ENCODE results near the gene PIWIL1. TPM values are rescaled to one million over a fixed set of nuclear protein-coding genes. Genes with fewer than 3 reads are reported as not detected.

PIWIL1 gene
- polyA plus RNA-seq, 2 of the 4 experiments (the other 2 are of a cell fraction): not detected

- Histone ChIP-seq H3K27ac (no peak overlapping the region), H3K4me3 (no peak overlapping the region), H3K4me2 (no peak overlapping the region), H3K4me1 (no peaks in the 10 kb centered on the region), H3K9me3 (no peaks in the 10 kb centered on the region; the same call in 1 of the 3 replicates)
- ChIA-PET CTCF (no interaction called here), POLR2A (no interaction called here)
- FAIRE-seq (no peak), DNase-seq (ENCODE audit: low read depth in 1 of 2, low spot score in 1 of 2) (no peak), ATAC-seq (no peak)
- 49% methylated on average over 8 of the region's 8 CpGs for WGBS (ENCODE audit: missing lambda C conversion rate)
- no peak for TF ChIP-seq HDAC2 (IDR thresholded peaks at IDR 0.05)
- TF ChIP-seq CBX2 (IDR thresholded peaks at IDR 0.05; ENCODE audit: borderline replicate concordance, low read depth): no peak
- no peak for TF ChIP-seq EHF (CRISPR knock-in tag; IDR thresholded peaks at IDR 0.05)
- TF ChIP-seq RARB (CRISPR knock-in tag; IDR thresholded peaks at IDR 0.05): no peak
- TF ChIP-seq ZC3H11A (IDR thresholded peaks at IDR 0.05): no peak
- no peak for TF ChIP-seq HMGXB4 (CRISPR knock-in tag; IDR thresholded peaks at IDR 0.05; ENCODE audit: borderline replicate concordance)
Measured at GRCh38 chr12:130342442-130342841, 4.8 kb downstream of the PIWIL1 start.

- ChIA-PET POLR2A (no interaction called here), CTCF (no interaction called here)
- no peak for DNase-seq (ENCODE audit: low read depth in 1 of 2, low spot score in 1 of 2)
- no peak overlapping the region for H3K4me3 ChIP-seq
- 69% methylated on average over 5 of the region's 5 CpGs for WGBS (ENCODE audit: missing lambda C conversion rate)
- no peaks in the 10 kb centered on the region for H3K4me1 ChIP-seq
- no peak for ATAC-seq
- no peak for TF ChIP-seq RNF2 (IDR thresholded peaks at IDR 0.05; ENCODE audit: borderline replicate concordance, low read depth)
- no peak for TF ChIP-seq JUNB (IDR thresholded peaks at IDR 0.05)
- no peak for TF ChIP-seq ZC3H11A (IDR thresholded peaks at IDR 0.05)
- TF ChIP-seq CHD4 (IDR thresholded peaks at IDR 0.05; ENCODE audit: borderline replicate concordance): no peak
- TF ChIP-seq CHD2 (IDR thresholded peaks at IDR 0.05; ENCODE audit: low read length, partially characterized antibody): no peak
- no peak for TF ChIP-seq ELK1 (IDR thresholded peaks at IDR 0.05; ENCODE audit: low read depth, low read length)
- no peak for TF ChIP-seq HDAC2 (IDR thresholded peaks at IDR 0.05)
- TF ChIP-seq HOXA7 (CRISPR knock-in tag; IDR thresholded peaks at IDR 0.05): no peak
- TF ChIP-seq HOXB5 (CRISPR knock-in tag; IDR thresholded peaks at IDR 0.05): no peak
- no peak for TF ChIP-seq FOSL2 (IDR thresholded peaks at IDR 0.05)
- no peak for TF ChIP-seq FOSL2 (CRISPR knock-in tag; IDR thresholded peaks at IDR 0.05)
- TF ChIP-seq HMGXB4 (CRISPR knock-in tag; IDR thresholded peaks at IDR 0.05; ENCODE audit: borderline replicate concordance): no peak
- FAIRE-seq: no peak
- no peak overlapping the region for H3K27ac ChIP-seq
- no peak overlapping the region for H3K4me2 ChIP-seq
- no peaks in the 10 kb centered on the region; the same call in 1 of the 3 replicates for H3K9me3 ChIP-seq
Measured at GRCh38 chr12:130342842-130343241, 5.2 kb downstream of the PIWIL1 start.

GRCh38 chr12:130344529-130344928, 6.8 kb downstream of the PIWIL1 start:
- DNase-seq (ENCODE audit: low read depth in 1 of 2, low spot score in 1 of 2): no peak
- POLR2A ChIA-PET: no interaction called here
- Histone ChIP-seq H3K27ac (no peak overlapping the region), H3K4me1 (no peaks in the 10 kb centered on the region), H3K4me2 (no peak overlapping the region), H3K9me3 (no peaks in the 10 kb centered on the region; the same call in 1 of the 3 replicates), H3K4me3 (no peak overlapping the region)
- no peak for ATAC-seq
- FAIRE-seq: no peak
- CTCF ChIA-PET: interaction anchor here (1.0 kb wide), 1 partner anchor 9 kb away, joined by 6 read pairs; no protein-coding TSS in a partner anchor
- TF ChIP-seq CTCF (IDR thresholded peaks at IDR 0.05) (no peak), ZNF302 (CRISPR knock-in tag; IDR thresholded peaks at IDR 0.05) (no peak), NFE2L2 (conservative IDR thresholded peaks at IDR 0.05; ENCODE audit: low read length) (no peak), PHF8 (IDR thresholded peaks at IDR 0.05; ENCODE audit: borderline replicate concordance, low read depth) (no peak), POLR2AphosphoS2 (conservative IDR thresholded peaks at IDR 0.05; ENCODE audit: low read length) (no peak), ELK1 (IDR thresholded peaks at IDR 0.05; ENCODE audit: low read depth, low read length) (no peak), MAX (IDR thresholded peaks at IDR 0.05) (no peak), RAD21 (conservative IDR thresholded peaks at IDR 0.05 in 1 of 2, IDR thresholded peaks at IDR 0.05 in 1 of 2) (no peak), FOSL2 (IDR thresholded peaks at IDR 0.05) (no peak), FOSL2 (CRISPR knock-in tag; IDR thresholded peaks at IDR 0.05) (no peak), HOXB13 (CRISPR knock-in tag; IDR thresholded peaks at IDR 0.05; ENCODE audit: low read depth) (no peak), ZFP36 (IDR thresholded peaks at IDR 0.05; ENCODE audit: borderline replicate concordance, partially characterized antibody) (no peak), FOXS1 (CRISPR knock-in tag; IDR thresholded peaks at IDR 0.05) (no peak)
